Left renal cortex interstitium (tissue), 4 donors: ENCODE measurements around the gene EFHC1. TPM values are rescaled to one million over a fixed set of nuclear protein-coding genes. Genes with fewer than 3 reads are reported as not detected.

Experiments used
- DNase-seq, 4 donors: peaks; one replicate each; pipeline ENCODE4 v3.0.0-alpha.2; 2013; ENCODE audit warnings: low read depth in 4 of 4, low spot score in 2 of 4, missing footprints in 1 of 4
- polyA plus RNA-seq, 4 donors: library from polyadenylated mRNA; unstranded; fragments of 120-200 nt; gene quantifications; one replicate each; pipeline ENCODE4 v1.2.1, GENCODE V29; 2013; ENCODE audit not compliant: insufficient read length in 4 of 4

EFHC1 gene
- polyA plus RNA-seq, 4 donors: 41.8 to 72.1 (median 55.4) TPM

DNA sequence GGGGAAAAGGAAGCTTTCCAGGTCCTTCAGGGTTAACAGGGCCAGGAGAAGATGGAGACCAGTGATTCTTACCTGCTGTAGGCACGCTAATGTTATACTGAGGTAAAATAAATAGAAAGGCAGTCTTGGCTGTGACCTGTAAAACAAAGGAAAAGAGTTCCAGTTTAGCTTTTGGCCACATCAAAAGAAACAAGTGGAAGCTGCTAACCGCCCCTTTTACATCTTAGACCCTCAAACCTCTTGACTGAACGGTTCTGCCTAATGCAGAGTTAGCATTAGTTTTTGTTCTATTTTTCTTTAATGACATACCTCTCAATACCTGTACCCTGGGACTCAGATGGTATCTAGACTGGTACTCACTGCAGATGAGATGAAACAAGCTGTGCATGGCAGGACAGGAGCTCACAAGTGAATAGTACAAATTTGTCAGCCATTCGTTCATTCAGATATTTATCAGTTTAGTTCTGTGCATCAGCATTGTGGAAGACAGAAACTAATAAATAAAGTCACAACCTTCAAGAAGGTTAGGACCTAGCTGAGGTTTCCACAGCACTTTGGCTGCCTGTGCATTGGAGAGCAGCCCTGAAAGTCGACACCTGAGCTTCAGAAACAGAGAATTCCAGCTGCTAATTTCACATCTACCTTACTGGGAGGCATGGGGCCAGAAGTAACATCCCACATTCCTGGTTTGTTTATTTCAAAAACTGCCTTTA is 115.7 kb downstream of the EFHC1 start:
- DNase-seq: no peak

DNA sequence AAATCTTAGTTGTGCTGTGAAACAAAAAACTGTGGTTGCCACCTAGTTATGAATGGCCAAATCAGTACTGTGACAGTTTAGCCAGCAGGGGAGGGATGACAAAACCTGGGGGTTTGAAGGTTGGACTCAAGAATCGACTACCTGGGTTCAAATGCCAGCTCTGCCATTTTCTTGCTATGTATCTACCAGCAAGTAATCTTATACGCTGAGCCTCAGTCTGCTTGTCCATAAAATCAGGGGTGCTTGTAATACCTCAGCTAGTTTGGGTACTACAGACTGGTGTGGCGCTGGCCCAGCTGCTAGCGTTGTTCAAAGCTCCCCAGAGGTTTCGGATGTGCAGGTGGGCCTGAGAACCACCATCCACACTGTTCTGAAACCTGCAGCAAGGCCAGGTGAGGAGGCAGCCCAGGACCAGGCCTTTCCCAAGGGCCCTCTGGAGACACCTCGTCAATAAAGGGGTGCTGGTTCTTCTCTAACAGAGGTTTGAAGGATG is 116.3 kb downstream of the EFHC1 start:
- no peak for DNase-seq

DNA sequence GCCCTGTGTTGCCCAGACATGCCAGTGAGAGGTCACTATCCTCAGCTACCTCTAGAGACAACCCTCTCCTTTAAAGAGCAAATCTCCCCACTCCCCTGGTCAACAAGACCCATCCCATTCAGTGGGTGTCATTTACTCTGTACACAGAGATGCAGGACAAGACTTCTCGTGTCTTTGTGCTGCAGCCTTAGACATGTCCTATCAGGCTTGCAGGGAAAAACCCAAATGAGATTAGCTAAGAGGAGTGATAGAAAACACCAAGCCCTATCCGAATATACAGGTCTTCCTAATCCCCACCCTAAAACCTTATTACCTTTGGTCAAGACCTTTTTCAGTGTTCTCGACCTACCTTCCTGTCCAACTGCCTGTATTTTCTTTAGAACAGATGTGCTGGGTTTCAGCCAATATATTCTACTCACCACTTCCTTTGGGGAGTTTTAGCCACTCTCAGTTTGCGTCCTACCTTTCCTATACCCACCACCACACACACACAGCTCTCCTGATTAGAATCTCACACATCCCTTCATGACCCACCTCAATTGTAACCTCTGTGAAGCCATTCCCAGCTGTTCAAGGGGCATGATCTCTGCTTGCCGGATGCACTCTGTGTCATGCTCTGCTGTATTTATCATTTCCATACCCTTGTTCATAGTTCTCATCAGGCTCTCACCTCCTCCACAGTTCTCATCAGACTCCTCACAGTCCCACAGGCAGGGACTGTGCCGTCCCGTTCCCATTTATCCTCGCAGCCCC is 117.0 kb downstream of the EFHC1 start:
- no peak for DNase-seq

DNA sequence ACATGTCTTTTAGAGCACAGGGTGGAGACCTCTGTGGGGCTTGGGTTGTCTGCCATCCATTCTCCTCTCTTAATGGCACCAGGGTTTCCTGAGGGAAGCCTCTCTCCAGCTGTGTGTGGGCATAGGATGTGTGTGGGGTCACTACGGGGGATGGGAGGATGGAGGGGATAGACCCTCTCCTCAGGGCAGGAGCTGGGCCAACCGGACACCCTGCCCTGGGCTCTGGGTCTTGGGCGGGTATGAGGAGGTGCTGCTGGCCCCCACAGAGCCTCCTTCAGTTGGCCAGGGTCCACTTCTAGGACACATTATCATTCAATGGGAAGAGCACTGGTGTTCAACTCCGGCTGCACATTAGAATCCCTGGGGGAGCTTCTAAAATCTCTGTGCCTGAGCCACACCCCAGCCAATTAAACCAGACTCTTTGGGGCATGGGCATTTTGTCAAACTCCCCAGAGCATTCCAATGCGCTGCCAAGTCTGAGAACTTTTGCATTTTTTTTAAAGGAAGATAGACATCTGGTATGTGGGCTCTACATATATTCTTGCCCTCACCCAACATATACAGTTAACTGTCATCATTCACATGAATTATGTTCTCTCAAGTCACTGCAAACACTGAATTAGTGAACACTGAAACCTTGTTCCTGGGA is 118.2 kb downstream of the EFHC1 start:
- DNase-seq: no peak

DNA sequence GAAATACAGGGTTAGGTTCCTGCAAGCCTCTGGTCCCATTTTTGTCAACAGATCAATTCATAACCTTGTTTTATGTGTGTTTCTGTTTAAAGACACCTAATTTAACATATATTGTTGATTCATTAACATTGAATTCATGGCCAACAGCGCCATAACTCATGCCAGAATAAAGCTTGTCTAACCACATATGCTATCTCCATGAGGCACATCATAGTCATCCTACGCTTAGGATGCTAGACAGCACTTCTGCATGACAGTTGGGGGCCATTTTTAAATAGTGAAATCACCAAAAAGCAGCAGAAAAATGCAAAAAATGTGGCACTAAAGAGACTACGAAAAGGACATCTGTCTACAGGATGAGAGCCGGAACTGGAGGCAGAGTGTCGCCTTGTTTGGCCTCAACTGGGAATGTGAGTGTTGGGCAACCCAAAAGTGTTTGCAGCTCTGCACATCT is 118.8 kb downstream of the EFHC1 start:
- no peak for DNase-seq

DNA sequence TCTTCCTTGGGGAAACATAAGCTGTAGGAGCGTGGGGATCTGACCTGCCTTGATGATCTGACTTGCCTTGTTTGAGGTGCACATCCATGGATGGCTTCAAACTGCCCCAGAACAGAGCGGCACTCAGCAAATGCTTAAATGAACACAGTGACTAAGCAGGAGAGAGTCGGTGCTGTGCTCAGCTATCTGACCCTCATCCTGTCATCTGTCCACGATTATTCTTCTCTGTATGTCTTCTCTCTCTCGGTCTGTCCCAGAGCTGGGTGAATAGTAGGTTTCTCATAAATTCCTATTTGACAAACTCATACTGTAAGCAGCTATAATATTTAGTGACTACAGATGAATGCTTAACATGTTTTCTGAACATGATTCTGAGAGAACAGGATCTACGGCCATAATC is 119.5 kb downstream of the EFHC1 start:
- DNase-seq: no peak

DNA sequence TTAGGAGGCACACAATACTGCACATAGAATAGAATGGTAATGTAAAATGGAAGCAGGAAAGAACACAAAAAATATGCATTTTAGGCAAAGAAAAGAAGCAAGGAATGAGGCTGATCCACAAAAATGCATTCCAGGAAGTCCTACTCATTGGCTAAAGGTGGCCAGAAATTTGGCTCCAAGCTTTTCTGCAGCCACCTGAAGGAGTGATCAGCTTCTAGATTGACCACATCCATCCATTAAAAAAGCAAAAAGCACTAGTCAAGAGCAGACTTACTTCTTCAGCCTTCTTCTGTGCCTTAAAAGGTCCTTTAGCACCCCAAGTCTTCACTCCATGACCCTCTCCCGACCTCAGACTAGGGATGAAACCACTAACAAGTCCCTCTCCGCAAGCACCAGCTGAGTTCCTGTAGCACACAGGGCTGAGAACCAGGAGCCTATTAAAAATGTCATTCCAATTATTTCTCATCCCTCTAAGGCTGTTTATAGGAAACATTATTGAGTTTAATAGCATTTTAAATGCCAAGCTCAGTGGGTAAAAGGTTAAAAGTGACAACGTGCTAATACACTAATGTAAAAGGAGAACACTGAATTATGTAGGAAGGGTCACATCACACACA is 120.3 kb downstream of the EFHC1 start:
- DNase-seq: no peak

DNA sequence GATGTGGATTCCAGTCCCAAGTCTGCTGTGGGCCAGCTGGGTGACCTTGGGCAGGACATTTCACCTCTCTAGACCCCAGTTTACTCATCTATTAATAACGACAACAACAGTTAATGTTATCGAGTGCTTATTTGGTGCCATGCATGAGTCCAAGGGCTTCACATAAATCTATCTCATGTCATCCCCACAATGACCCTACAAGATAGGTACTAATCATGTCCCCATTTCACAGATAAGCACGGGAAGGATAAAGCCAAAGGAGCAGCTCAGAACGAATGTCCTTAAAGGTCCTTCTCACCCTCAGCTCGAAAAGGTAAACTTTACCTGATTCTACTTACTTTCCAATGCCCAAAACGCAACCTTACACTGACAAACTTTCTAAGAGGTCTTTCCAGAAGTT is 121.0 kb downstream of the EFHC1 start:
- no peak for DNase-seq

DNA sequence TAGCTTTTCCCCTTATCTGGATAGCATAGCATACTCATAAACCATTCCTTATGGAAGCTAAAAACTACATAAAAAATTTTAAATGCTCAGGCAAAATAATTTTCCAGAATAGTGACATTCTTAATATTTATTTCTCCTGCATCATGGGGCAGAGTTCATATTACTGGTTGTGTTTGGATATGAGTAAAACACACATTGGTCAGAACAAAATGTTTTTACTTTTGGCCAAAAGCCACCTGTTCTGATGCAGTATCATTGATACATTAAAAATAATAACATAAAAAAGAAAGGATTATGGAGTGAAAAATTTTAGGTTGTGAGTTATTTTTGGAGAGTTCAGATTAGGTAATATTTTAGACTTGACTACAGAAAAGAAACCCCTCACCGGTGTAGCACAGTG is 123.1 kb downstream of the EFHC1 start:
- DNase-seq: no peak

DNA sequence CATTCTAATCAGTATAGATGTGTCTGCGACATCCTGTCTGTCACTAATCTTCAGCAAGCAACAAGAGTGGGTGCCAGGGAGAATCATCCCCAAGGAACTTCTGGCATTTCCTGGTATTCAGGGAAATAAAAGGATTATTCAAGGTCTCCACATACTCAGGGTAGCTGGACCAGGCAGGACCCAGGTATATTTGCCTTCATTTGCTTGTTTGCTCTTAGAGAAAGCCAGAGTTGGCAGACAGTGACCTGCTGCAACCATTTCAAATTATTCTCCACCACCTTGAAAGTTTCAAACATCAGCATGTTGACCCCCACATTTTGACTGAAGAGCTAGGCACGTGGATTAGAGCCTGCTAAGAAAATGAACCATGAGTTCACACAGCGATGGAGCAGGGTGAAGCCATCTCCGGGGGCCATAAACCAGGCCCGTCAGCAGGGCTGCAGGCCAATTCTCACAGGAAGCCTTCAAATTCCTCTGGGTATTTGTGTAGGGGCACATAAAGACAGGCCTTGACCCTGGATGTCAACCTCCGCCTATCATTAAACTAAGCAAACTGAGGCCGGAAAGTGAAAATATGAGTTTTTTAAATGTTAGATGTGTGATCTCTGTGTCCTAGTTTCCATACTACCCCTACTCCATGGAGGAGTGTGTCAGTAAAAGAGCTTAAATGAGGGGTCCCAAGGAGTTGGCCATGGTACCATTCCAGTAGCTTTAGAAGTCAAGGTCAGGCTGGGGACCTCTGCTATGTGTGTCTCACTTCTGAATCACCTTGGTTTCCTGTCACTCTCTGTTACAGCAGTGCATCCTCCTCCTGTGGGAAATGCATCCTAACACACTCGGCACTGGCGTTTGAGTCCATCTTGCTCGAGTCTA is 123.8 kb downstream of the EFHC1 start:
- no peak for DNase-seq

DNA sequence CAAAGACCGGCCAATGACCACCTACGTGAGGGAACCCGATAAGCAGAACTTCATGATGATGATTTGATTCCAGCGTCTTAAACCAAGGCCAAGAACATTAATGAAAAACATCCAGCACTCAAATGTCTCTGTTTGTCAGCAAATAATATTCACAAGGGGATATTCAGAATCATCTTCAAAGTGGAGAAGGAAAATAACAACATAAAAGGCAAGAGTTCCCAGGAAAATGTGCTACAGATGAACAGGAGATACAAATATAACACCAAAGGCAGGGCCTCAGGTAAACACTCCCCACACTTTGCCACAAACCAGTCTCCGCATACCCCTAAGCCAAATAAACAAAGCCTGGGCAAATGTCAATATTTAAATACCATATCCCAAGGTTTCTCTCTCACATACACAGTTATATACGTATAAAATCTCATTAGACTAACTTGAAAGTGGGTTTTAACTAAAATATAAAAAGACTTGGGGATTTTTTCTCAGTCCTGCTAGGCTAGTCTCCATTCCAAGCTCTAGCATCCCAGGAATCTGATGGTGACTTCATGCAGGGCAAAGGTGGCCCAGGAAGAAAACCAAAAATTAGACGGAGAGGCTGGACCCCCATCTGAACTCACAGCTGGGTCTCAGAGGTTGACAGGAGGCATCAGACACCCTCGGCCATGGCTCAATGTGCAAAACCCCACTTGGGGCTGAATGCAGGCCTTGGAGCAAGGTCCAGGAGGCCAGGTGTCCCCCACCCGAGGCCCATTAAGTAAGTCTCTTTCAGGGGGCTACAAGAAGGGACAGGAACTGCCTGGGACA is 124.7 kb downstream of the EFHC1 start:
- DNase-seq: no peak

DNA sequence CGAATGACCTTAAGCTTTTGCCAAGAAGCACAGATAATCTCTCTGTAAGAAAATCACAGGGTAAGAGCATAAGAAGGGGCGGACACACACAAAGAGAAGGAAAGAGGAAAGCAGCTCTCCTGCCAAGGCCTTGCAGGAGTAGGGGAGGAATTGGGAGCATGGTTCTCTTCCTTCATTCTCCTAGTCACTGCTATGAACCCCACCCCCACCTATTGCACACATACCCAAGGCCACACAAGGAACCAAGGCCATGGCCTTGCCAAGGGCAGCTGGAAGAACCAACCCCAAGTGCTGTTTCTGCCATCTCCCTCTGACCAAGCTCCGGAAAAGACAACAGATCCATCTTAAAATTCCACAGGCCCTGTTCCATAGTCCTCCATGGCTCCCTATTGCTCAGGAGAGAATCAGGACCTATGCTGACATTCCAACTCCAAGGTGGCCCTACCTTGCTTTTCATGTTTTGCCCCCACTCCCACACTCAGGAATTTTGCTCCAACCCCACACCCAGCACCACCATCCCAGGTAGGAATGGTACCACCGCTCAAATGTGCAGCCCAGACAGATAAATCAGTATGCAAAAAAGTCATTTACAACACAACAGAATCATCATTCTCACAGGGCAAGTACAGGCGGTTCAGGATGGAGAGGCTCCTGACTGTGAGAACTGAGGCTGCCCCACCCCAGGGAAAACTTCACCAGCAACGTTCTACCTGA is 125.4 kb downstream of the EFHC1 start:
- DNase-seq: no peak

DNA sequence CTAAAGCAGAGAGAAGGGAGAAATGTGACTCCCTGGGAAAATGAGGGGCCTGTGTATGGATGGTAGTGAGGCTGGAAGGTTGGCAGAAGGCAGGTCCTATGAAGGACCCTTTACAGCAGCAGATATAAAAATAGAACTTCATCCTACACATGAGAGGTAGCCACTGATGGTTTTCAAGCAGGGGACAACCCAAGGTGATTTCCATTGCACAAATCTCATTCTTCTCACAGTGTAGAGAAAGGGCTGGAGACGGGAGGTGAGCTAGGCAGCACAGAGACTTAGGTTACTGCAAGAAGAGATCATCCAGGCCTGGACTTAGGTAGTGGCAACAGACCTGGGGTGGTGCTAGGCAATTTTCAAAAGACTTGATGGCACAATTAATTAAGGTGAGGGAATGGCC is 126.0 kb downstream of the EFHC1 start:
- no peak for DNase-seq

DNA sequence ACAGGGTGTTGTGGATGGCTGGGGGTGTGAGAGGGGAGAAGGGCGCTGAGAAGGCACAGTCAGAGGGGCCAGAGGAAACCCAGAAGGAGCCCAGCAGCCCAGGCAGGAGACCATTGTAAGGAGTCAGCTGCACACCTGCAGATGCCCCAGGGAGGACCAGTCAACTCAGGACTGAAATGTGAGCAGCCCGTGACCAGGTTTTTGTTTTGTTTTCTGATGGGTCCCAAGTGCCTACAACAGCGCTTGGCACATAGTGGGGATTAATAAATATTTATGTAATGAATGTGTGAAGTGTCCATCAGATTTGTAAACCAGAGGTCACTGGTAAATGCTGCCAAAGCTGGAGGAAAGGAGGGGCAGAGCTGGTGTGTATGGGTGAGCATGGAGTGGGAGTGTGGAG is 126.5 kb downstream of the EFHC1 start:
- no peak for DNase-seq

DNA sequence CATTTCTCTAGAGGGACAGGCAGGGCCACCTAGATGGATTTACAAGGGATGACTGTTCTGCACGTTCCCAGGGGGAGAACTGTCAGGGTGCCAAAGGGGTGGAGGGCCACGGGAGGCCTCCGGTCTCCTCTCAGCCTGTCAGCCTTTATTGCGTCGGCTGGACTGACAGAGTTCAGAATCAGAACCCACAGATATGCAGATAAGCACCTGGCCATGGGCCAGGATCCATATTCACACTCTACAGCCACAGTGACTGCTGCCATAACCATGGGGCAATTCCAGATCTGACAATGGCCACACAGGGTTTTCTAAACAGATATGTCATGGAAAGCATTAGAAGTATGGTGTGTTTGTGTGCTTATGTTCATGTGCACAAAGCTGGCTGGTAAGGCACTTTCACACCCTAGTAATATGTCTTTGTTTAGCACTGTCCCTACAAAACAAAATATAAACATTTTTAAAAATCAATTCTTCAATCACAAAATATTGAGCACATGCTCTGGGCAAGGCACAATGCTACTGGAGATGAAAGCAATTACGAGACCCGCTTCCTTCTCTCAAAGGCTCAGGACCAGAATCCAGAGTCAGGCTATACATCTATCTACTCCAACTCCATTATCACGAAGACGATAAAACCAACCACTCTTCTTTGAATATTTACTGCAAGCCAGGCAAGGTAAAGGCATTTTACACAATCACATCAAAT is 127.7 kb downstream of the EFHC1 start:
- DNase-seq: no peak

DNA sequence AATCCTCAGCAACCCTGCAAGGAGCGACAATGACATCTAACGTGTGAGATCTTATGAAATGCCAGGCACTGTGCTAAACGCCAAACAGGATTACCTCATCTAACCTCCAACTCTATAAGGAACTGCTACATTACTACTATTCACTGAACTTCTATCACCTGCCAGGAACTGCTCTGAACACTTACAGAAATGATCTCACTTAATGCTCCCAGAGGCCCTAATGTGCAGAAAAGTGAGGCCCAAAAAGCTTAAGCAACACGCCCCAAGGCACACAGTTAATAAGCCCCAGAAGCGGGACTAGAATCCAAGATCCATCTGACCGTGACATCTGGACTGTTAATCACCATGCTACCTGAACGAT is 128.2 kb downstream of the EFHC1 start:
- no peak for DNase-seq

DNA sequence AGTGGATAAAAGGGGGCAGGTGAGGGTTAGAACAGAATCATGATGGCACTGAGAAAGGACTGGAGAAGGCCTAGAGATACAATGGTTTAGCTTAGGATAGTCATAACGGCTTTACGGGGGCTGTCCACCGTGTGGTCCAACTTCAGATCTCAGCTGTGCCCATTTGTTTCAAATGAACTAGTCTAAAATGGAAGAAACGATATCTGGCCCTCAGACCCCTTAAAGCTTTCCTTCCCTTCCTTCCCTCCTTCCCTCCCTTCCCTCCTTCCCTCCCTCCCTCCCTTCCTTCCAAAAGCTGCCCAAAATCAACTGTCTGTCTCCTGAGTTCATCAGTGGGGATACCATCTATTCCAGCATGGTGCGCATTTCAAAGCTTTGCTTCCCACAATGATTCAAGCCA is 128.9 kb downstream of the EFHC1 start:
- DNase-seq: no peak

DNA sequence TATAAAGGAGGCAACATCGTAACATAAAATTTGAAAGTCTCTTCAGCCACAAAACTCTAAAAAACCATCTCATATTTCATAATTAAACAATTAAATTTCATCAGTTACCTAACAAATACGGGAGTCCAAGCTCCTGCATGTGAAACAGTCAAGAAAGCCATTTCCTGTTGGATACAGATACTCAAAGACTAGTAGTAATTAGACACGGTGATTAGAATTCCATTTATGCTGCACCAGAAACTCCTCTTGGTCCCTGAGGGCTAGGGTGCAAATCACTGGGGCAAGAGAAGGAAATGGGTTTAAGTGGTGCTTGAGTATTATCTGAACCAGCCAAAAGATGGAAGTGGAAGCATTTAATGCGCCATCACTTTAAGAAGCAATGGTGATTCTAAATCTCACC is 129.3 kb downstream of the EFHC1 start:
- DNase-seq: no peak
